AG10803 (cell line): ENCODE measurements around the gene KBTBD13.
"Not testable (repeated sequence)": the region's sequence is repeated elsewhere in the genome, so short reads cannot be mapped to it uniquely, and the experiment has no call there.

Experiments used
- DNase-seq: peaks from one replicate; pipeline ENCODE4 v3.0.0; 2010; ENCODE audit warnings: low read depth
- H3K4me3 ChIP-seq: 2 replicates; pipeline ENCODE4 v1.5.1; 2011; ENCODE audit warnings: mild to moderate bottlenecking, low read length, control low read depth
- TF ChIP-seq, protein P1 (sequence below): conservative IDR thresholded peaks from 2 replicates; pipeline ENCODE4 v1.5.1; 2011; ENCODE audit warnings: mild to moderate bottlenecking, low read length, control low read depth, inconsistent platforms

KBTBD13 gene

DNA sequence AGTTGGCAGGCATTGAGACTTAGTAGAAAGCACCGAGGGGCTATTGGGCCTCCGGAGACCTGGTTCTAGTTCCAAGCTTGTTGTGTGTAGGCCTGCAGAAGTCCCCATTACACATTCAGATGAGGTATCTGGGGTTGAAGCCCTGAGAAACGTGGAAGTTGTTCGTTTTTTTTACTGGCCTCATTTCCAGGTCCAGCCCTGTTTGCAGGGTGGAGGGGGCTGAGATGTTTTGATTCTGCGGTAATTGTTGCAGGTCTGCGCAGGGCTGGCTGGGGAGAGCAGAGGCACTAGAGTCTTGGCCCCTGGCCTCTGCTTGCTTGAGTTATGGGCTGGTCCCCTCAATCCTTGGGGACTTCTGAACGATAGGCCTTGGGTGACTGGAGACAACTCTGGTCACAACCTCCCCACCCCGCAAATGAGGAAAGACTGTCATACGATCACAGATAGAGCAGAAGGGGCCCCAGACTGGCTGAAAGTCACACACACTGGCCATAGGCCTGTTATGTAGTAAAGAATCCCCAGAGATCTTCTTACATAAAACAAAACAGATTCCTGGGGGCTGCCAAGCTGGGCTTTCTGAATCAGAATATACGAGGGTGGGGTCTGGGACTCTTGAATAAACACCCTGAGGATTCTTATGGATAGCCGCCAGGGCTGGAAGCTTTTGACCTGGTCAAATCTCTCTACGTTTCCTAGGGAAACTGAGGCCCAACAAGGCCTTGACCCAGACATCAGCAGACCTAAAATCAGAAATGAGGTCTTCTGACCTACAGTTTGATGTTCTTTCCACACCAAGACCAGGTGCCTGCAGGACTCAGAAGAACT, 15.6 kb downstream of the KBTBD13 start:
- no peak overlapping the region for H3K4me3 ChIP-seq
- no peak for DNase-seq
- TF ChIP-seq, protein P1, sequence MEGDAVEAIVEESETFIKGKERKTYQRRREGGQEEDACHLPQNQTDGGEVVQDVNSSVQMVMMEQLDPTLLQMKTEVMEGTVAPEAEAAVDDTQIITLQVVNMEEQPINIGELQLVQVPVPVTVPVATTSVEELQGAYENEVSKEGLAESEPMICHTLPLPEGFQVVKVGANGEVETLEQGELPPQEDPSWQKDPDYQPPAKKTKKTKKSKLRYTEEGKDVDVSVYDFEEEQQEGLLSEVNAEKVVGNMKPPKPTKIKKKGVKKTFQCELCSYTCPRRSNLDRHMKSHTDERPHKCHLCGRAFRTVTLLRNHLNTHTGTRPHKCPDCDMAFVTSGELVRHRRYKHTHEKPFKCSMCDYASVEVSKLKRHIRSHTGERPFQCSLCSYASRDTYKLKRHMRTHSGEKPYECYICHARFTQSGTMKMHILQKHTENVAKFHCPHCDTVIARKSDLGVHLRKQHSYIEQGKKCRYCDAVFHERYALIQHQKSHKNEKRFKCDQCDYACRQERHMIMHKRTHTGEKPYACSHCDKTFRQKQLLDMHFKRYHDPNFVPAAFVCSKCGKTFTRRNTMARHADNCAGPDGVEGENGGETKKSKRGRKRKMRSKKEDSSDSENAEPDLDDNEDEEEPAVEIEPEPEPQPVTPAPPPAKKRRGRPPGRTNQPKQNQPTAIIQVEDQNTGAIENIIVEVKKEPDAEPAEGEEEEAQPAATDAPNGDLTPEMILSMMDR: no peak

DNA sequence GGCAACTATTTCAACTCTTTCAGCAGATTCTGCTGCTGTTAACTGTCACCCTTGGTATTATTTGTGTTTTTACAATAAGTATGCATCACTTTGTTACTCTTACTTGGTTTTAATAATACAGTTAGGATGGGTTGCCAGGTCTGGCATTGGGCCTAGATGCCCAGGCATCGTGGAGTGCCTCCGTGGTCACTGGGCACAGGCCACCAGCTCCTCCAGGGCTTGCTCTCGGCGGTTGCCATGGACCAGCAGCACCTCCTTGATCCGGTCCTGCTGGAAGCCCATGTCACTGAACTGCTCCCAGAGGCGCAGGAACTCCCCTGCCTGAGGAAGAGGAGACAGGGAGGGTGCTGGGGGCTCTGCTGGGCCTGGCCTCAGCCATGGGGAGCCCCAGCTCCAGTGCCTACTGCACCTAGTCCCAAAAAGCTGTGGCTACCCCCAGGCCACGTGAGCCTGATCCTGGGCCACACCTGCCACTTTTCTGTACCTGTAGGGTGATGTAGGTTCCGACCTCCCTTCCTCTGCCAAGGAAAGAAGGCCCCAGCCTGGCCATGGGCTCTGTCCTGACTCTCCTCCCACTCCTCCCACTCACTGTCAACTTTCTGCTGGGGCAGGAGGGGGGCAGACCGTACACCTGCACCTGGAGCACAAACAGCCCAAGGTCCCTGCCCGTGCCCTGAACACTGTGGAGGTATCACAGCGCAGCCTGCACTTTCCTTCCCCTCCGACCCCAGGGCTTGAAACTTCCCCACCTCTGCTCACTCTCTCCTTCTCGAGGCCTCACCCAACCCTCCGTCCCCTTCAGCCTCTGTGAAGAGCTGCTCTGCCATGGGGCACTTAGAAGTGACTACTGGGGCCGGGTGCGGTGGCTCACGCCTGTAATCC, 16.6 kb downstream of the KBTBD13 start:
- DNase-seq: no peak
- TF ChIP-seq, protein P1: no peak
- no peak overlapping the region for H3K4me3 ChIP-seq

DNA sequence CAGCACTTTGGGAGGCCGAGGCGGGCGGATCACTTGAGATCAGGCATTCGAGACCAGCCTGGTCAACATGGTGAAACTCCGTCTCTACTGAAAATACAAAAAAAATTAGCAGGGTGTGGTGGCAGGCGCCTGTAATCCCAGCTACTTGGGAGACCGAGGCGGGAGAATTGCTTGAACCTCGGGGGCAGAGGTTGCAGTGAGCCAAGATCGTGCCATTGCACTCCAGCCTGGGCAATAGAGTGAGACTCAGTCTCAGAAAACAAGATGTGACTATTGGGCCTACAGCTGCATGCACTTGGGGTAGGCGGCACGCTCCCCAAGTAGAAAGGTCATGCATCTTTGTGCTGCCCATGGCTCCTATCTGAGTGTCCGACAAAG, 17.2 kb downstream of the KBTBD13 start:
- DNase-seq, H3K4me3 ChIP-seq: not testable (repeated sequence)

DNA sequence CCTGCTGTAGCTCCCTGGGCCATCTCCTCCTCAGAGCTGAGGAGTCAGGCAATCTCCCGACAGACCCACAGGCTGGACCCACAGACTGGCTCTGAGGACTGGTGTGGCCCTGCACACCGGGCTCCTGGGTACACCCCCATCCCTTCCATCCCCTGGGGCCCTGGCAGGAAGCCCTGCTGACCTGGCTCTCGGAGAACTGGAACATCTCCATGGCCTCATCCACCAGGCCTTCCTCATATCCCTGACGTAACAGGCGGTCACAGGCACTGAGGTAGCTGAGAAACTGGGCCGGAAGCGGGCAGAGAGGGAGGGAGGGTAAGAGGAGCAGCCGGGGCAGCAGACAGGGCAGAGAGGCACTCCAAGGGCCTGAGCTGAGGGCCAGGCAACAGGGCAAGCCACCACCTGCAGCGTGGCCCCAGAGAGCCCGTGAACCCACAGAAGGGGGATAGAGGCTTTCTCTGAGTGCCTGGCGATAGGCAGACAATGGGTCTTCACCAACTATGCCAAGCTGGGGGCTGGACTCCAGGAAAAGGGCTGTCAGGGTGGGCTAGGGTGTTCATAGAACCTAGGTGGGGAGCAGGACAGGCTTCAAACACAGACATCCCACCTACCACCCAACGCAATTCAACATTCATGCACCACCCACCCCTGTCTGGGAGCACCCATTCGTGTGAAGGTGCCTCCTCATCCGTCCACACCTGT, 17.9 kb downstream of the KBTBD13 start:
- H3K4me3 ChIP-seq: no peak overlapping the region
- TF ChIP-seq, protein P1: no peak
- no peak for DNase-seq

DNA sequence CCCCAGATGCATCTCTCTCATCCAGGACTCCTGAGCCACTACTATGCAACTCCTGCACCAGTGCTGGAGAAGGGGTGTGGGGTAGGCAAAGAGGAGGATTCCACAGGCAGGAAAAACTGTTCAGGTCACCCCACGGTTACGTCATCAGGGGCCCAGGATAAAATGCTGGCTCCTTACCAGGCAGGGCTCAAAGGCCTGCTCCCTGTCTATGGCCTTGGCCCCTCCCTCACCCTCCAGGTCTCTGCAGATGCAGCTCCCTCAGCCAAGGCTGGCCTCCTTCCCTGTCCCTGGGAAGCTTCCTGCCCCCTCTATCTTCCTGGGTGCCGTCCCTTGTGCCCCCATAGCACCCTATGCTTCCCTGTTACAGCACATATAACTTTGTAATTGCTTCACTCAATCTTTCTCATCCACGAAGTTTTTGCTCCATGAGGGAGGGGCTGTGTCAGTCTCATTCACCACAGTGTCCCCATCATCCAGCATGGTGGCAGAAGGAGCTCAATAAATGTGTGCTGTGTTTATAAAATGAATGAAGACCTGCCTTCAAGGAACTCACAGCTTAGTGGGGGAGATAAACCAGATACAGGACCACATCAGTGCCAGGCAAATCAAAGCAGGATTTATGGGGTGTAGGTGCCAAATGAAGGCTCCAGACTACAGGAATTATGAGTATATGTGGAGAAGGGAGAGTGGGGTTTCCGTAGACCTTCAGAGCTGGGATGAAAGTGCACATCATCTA, 18.6 kb downstream of the KBTBD13 start:
- DNase-seq: no peak
- TF ChIP-seq, protein P1: no peak
- H3K4me3 ChIP-seq: no peak overlapping the region

DNA sequence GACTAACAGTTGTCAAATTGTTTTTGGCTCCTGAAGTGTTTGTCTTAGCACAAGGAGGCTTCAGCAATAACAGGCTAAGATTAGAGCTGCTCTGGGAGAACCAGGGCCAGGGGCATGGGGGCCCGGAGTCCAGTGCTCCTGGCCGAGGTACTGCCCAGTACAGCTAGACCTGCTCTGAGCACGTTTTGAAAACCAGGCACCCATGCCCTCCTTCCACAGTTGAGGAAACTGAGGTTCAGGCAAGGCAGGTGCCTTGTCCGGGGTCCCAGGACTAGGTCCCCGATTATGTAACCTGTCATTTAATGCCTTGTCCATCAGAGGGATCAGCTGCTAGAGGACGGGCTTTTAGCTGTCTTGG, 19.2 kb downstream of the KBTBD13 start:
- DNase-seq: no peak

More for the DNA sequence above, 19.2 kb downstream of the KBTBD13 start:
- TF ChIP-seq, protein P1: no peak
- no peak overlapping the region for H3K4me3 ChIP-seq
